GM20000 (cell line): ENCODE results near the gene CCDC187.

Experiments
- DNase-seq: peaks from one replicate; pipeline ENCODE4 v3.0.0; 2012; ENCODE audit warnings: low spot score
- TF ChIP-seq, protein P1 (sequence below): IDR thresholded peaks from 2 replicates; pipeline ENCODE4 v1.5.1; 2012; ENCODE audit warnings: mild to moderate bottlenecking, control low read depth; ENCODE audit errors: extremely low read depth, missing control alignments

Gene CCDC187

DNA sequence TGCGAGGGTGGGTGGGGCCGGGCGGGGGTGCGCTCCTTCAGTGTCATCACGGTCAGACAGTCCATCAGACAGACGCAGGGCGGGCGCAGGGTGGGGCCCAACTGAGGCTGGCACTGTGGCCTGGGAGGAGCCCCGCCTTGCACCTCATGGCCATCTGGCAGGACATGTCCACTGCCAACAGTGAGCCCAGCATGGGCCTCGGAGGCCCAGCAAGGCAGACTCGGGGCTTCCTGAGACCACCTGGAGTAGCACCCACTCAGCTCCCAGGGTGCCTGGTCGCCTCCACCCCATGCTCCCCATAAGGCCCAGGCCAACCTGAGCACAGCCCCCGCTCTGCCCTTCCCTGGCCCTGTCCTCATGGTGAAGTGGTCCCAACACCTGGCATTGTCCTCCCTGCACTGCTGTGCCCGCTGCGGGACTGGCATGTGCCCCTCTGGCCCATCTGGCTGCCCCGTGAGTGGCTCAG lies 14.9 kb upstream of the CCDC187 start:
- no peak for DNase-seq
- TF ChIP-seq, protein P1, sequence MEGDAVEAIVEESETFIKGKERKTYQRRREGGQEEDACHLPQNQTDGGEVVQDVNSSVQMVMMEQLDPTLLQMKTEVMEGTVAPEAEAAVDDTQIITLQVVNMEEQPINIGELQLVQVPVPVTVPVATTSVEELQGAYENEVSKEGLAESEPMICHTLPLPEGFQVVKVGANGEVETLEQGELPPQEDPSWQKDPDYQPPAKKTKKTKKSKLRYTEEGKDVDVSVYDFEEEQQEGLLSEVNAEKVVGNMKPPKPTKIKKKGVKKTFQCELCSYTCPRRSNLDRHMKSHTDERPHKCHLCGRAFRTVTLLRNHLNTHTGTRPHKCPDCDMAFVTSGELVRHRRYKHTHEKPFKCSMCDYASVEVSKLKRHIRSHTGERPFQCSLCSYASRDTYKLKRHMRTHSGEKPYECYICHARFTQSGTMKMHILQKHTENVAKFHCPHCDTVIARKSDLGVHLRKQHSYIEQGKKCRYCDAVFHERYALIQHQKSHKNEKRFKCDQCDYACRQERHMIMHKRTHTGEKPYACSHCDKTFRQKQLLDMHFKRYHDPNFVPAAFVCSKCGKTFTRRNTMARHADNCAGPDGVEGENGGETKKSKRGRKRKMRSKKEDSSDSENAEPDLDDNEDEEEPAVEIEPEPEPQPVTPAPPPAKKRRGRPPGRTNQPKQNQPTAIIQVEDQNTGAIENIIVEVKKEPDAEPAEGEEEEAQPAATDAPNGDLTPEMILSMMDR = no peak

DNA sequence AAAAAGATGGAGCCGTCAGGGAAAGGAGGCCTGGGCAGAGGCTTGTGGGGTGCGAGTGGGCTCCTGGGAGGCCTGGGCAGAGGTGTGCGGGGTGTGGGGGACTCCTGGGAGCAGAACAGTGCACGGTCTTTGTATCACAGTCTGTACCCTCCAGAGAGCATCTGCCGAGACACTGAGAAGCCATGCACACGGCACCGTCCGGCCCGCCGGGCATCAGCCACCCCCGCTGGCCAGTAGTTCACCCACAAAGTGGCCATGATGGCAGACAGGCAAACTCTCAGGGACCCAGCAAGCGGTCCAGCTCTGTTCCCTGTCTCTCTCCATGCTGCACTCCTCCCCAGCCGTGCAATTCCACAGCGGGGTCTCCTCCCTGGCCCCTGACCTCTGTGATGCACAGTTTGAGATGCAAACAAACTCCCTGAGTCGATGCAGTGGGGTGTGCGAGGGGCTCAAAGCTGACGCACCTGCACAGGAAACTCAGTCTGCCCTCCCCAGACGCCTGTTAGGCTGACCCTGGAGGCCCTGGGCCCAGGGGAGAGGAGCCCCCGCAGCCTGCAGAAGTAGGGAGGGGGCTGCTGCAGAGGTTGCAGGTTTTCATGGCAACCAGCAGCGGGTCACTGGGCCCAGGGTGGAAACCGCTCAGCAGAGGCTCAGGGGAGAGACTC lies 14.3 kb upstream of the CCDC187 start:
- DNase-seq = no peak
- TF ChIP-seq, protein P1 = no peak

DNA sequence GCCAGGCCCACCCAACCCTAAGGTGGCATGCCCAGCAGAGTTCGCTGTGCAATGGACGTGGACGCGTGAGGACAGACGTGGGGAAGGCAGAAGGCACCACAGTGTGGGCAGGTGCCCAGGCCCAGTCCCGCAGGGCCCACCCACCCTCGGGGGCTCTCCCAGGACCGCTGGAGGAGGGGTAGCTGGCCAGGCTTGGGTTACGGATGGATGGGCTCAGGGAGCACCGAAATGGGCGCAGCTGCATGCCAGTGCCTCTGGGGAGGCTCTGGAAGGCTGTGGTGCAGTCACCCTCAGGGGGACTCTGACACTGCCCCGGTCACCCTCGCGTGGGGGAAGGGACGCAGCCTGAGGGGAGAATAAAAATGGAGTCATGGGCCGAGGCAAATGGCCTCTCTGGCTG lies 13.8 kb upstream of the CCDC187 start:
- no peak for DNase-seq
- TF ChIP-seq, protein P1 = no peak

DNA sequence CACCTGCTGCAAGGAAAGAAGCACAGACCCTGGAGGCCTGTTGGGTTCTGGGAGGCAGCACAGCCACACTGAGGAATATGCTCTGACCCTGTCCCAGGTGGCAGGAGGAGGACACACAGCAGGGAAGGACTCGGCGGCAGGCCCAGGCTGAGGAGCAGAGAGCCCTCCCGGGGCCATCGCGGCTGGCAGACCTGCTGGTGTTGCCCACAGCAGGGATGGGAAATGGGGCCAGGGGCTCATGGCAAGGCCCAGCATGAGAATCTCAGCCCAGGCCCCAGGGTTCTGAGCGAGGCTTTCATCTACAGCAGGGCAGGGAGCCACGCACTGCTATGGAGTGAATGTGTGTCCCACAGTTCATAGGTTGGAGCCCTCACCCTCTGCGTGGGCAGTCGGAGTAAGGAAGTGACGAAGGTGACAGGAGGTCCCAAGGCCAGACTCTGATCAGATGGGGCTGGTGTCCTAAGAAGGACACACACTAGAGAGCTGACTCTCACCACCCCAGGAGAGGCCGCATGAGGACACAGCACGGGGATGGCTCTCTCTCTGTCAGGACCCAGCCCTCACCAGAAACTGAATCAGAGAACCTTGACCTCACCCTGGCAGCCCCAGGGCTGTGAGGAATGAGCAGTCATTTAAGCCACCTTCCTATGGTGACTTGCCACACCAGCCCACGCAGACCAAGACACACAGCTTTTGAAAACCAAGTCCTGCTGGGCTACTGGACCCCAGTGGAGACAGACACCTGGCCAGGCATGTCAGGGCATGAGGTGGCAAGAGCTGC lies 13.2 kb upstream of the CCDC187 start:
- TF ChIP-seq, protein P1 = no peak
- no peak for DNase-seq

DNA sequence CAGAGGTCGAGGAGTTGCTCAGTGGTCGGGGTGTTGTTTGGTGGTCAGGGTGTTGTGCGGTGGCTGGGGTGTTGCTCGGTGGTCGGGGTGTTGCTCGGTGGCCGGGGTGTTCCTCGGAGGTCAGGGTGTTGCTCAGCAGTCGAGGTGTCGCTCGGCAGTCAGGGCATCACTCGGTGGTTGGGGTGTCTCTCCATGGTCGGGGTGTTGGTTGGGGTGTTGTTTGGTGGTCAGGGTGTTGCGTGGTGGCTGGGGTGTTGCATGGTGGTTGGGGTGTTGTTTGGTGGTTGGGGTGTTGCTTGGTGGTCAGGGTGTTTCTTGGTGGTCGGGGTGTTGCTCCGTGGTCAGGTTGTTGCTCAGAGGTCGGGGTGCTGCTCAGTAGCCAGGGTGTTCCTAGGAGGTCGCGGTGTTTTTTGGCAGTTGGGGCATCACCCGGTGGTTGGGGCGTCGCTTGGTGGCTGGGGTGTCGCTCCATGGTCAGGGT lies 12.4 kb upstream of the CCDC187 start:
- TF ChIP-seq, protein P1 = no peak
- no peak for DNase-seq

DNA sequence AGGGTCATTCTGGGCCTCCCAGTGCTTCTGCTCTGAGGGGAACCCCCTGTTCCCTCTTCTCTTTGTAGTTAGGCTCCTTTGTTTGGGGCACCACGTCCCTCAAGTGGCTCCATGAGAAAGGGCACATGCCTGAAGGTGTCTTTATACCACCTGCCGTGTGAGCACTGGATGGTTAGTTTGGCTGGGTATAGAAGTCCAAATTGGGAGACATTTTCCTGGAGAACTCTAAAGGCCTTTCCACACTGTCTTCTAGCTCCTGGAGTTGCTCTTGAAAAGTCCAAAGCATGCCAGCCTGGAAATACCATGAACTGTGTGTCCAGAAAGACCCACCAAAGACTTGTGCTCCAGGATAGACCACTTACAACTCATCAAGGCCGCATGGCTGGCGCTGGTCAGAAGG lies 11.1 kb upstream of the CCDC187 start:
- DNase-seq = no peak
- TF ChIP-seq, protein P1 = no peak

DNA sequence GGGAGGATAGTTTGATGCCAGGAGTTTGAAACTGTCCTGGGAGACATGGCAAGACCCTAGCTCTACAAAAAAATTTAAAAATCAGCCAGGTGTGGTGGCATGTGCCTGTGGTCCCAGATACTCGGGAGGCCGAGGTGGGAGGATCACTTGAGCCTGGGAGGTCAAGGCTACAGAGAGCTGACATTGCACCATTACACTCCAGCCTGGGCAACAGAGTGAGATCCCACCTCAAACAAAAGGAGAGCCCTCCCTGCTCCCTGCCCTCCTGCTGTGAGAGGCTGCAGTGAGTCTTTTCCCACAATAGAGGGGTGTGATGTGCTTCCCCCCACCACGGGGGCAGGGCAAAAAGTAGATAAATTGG lies 10.1 kb upstream of the CCDC187 start:
- TF ChIP-seq, protein P1 = no peak
- DNase-seq = no peak
